ENCODE measurements around the gene EHBP1L1.

DNA sequence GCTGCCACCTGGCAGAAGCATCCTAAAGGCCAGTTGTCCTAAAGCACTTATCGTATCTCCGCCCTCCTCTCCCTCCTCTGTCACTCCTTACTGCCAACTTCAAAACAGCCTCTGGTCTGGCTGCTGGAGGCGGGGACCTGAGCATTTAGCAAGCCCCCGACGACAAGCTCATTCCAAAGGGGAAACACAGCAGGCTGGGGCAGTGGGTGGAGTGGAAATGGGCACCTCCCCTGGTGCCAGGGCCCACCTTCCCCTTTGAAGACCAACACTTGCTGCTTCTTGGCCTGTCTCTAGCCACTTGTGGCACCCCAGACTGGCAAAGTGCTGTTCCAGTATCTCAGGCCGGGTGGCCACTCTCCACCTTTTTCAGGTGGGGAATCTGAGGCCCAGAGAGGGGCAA lies 34.6 kb downstream of the EHBP1L1 start:
- TF ChIP-seq CTCF (conservative IDR thresholded peaks at IDR 0.05 in 1 of 2, IDR thresholded peaks at IDR 0.05 in 1 of 2; ENCODE audit: low read depth in 1 of 2, low read length in 2 of 2) (no peak), EZH2 (IDR thresholded peaks at IDR 0.05; ENCODE audit: low read length, missing control alignments) (no peak)

Data from fibroblast of lung (primary cell).